Measurements from ENCODE around the gene FAAP20. TPM values are rescaled to one million over a fixed set of nuclear protein-coding genes. Genes with fewer than 3 reads are reported as not detected.
A peak's percentile ranks its signal among the peaks of the same experiment; 100 is the strongest.

Gene FAAP20
- total RNA-seq, 4 donors from 2014 or later: 29.8 to 48.0 (median 45.6) TPM

- intact Hi-C loops (cut with DNase I; ENCODE audit: low total_unique reads): loop anchor here (10.0 kb wide), 1 partner anchor 124 kb away; no protein-coding TSS in a partner anchor
- H3K4me3 ChIP-seq (ENCODE audit: low read depth, poor library complexity, severe bottlenecking): no peak overlapping the region
- TF ChIP-seq POLR2A (IDR thresholded peaks at IDR 0.05) (no peak), CTCF (IDR thresholded peaks at IDR 0.05) (no peak)
- DNase-seq (ENCODE audit: low spot score in 2 of 2): no peak
- WGBS, 2 donors: 75 to 82% methylated on average over 15 to 17 of the region's 19 CpGs
These were observed 4.0 kb downstream of the FAAP20 start for GRCh38 chr1:2190491-2190976.

- peak overlapping the region; percentile 18 for H3K4me3 ChIP-seq (ENCODE audit: low read depth, poor library complexity, severe bottlenecking)
- WGBS, 2 donors: 12 to 20% methylated on average over 45 to 52 of the region's 65 CpGs
- TF ChIP-seq CTCF (IDR thresholded peaks at IDR 0.05) (no peak), POLR2A (IDR thresholded peaks at IDR 0.05) (no peak)
- peak; percentile 92 to 99 for DNase-seq (ENCODE audit: low spot score in 2 of 2)
- intact Hi-C loops (cut with DNase I; ENCODE audit: low total_unique reads): loop anchor here (10.0 kb wide), 1 partner anchor 125 kb away; no protein-coding TSS in a partner anchor
These were observed 4.8 kb downstream of the FAAP20 start for GRCh38 chr1:2189459-2190425.

GRCh38 chr1:2188336-2188735, 6.2 kb downstream of the FAAP20 start:
- intact Hi-C loops (cut with DNase I; ENCODE audit: low total_unique reads): no loop called here
- no peak for TF ChIP-seq POLR2A (IDR thresholded peaks at IDR 0.05)
- TF ChIP-seq CTCF (IDR thresholded peaks at IDR 0.05): no peak
- 88 to 94% methylated on average over 14 to 16 of the region's 16 CpGs for WGBS, 2 donors
- no peak for DNase-seq (ENCODE audit: low spot score in 2 of 2)
- no peak overlapping the region for H3K4me3 ChIP-seq (ENCODE audit: low read depth, poor library complexity, severe bottlenecking)

GRCh38 chr1:2187619-2188018, 7.0 kb downstream of the FAAP20 start:
- 30 to 60% methylated on average over 6 to 13 of the region's 13 CpGs for WGBS, 2 donors
- no peak overlapping the region for H3K4me3 ChIP-seq (ENCODE audit: low read depth, poor library complexity, severe bottlenecking)
- intact Hi-C loops (cut with DNase I; ENCODE audit: low total_unique reads): no loop called here
- TF ChIP-seq POLR2A (IDR thresholded peaks at IDR 0.05) (no peak), CTCF (IDR thresholded peaks at IDR 0.05) (no peak)
- no peak for DNase-seq (ENCODE audit: low spot score in 2 of 2)

GRCh38 chr1:2186901-2187300, 7.7 kb downstream of the FAAP20 start:
- intact Hi-C loops (cut with DNase I; ENCODE audit: low total_unique reads): no loop called here
- H3K4me3 ChIP-seq (ENCODE audit: low read depth, poor library complexity, severe bottlenecking): no peak overlapping the region
- TF ChIP-seq POLR2A (IDR thresholded peaks at IDR 0.05) (no peak), CTCF (IDR thresholded peaks at IDR 0.05) (no peak)
- no peak for DNase-seq (ENCODE audit: low spot score in 2 of 2)
- 85 to 87% methylated on average over 9 of the region's 9 CpGs for WGBS, 2 donors

Data from lower leg skin (tissue), 4 donors.